Cardiac muscle cell (in vitro differentiated cells and primary cell): Measurements from ENCODE around the gene XRCC4. TPM values are rescaled to one million over a fixed set of nuclear protein-coding genes. Genes with fewer than 3 reads are reported as not detected.
A peak's percentile ranks its signal among the peaks of the same experiment; 100 is the strongest.

Experiments
- DNase-seq, 2 donors: peaks; one replicate each; pipeline versions ENCODE4 v3.0.0 to v3.0.0-alpha.2; 2010 to 2017; ENCODE audit warnings: low read depth in 1 of 2, low spot score in 1 of 2
- H3K27ac ChIP-seq: fragments of 200-600 bp; sonication (generic); 2 replicates; pipeline ENCODE4 v1.5.1; 2016
- H3K27me3 ChIP-seq: fragments of 200-600 bp; sonication (generic); 2 replicates; pipeline ENCODE4 v1.6.0; 2016; ENCODE audit warnings: control low read depth
- H3K36me3 ChIP-seq: fragments of 200-600 bp; sonication (generic); 2 replicates; pipeline ENCODE4 v1.5.1; 2016; ENCODE audit warnings: control low read depth
- H3K4me1 ChIP-seq: fragments of 200-600 bp; sonication (generic); 2 replicates; pipeline ENCODE4 v1.8.1; 2017; ENCODE audit warnings: low read depth, mild to moderate bottlenecking, mixed run types
- H3K4me3 ChIP-seq: fragments of 200-600 bp; sonication (generic); 2 replicates; pipeline ENCODE4 v1.5.1; 2016; ENCODE audit warnings: mild to moderate bottlenecking
- H3K9me3 ChIP-seq: fragments of 200-600 bp; sonication (generic); 2 replicates; pipeline ENCODE4 v1.5.1; 2017; ENCODE audit warnings: low read depth, mild to moderate bottlenecking, control low read depth
- CTCF ChIP-seq: IDR thresholded peaks from 2 replicates; pipeline ENCODE4 v1.5.1; 2012; ENCODE audit warnings: low read depth, mild to moderate bottlenecking, low read length
- polyA plus RNA-seq: library from polyadenylated mRNA; unstranded; fragments of >200 nt; fragmentation: Nextera tagmentation; extraction: Ambion mirVana; gene quantifications from 2 replicates; pipeline ENCODE4 v1.2.1, GENCODE V29; 2016
- total RNA-seq: library from RNA; depleted of rRNA; stranded (reverse); fragments of >200 nt; gene quantifications from 2 replicates; pipeline ENCODE4 v1.2.3, GENCODE V29; 2016

XRCC4 gene
- total and polyA plus RNA-seq, 2 experiments from 2014 or later, result 9.7 to 19.2 TPM

- H3K9me3 ChIP-seq, result no peaks in the 10 kb centered on the region
- no peaks in the 10 kb centered on the region for H3K27me3 ChIP-seq
- peak in 1 of 2 donors; percentile 93 for DNase-seq
- TF ChIP-seq CTCF, result no peak
- no peaks in the 10 kb centered on the region for H3K36me3 ChIP-seq
- H3K27ac ChIP-seq, result no peak overlapping the region
- peaks cover 7% of the 10 kb centered on the region for H3K4me1 ChIP-seq
- H3K4me3 ChIP-seq, result no peak overlapping the region
Observed at GRCh38 chr5:83374547-83374946, 297.2 kb downstream of the XRCC4 start.

- Histone ChIP-seq H3K36me3 (no peaks in the 10 kb centered on the region), H3K27me3 (no peaks in the 10 kb centered on the region), H3K27ac (no peak overlapping the region), H3K4me3 (no peak overlapping the region), H3K9me3 (no peaks in the 10 kb centered on the region), H3K4me1 (peaks cover 7% of the 10 kb centered on the region)
- TF ChIP-seq CTCF, result no peak
- peak in 1 of 2 donors; percentile 72 for DNase-seq
Observed at GRCh38 chr5:83375049-83375745, 297.9 kb downstream of the XRCC4 start.

GRCh38 chr5:83376461-83376860 is 299.1 kb downstream of the XRCC4 start:
- H3K36me3 ChIP-seq, result no peaks in the 10 kb centered on the region
- no peak overlapping the region for H3K27ac ChIP-seq
- H3K9me3 ChIP-seq, result no peaks in the 10 kb centered on the region
- peaks cover 7% of the 10 kb centered on the region for H3K4me1 ChIP-seq
- H3K4me3 ChIP-seq, result no peak overlapping the region
- DNase-seq, result no peak
- no peak for TF ChIP-seq CTCF
- no peaks in the 10 kb centered on the region for H3K27me3 ChIP-seq

GRCh38 chr5:83377131-83377865 is 300.0 kb downstream of the XRCC4 start:
- Histone ChIP-seq H3K4me1 (peaks cover 7% of the 10 kb centered on the region), H3K9me3 (no peaks in the 10 kb centered on the region), H3K27ac (no peak overlapping the region), H3K27me3 (no peaks in the 10 kb centered on the region), H3K4me3 (no peak overlapping the region), H3K36me3 (no peaks in the 10 kb centered on the region)
- DNase-seq, result peak in 1 of 2 donors; percentile 64
- TF ChIP-seq CTCF, result no peak

GRCh38 chr5:83378624-83379289 is 301.4 kb downstream of the XRCC4 start:
- Histone ChIP-seq H3K9me3 (no peaks in the 10 kb centered on the region), H3K4me3 (no peak overlapping the region), H3K4me1 (peaks cover 7% of the 10 kb centered on the region), H3K36me3 (no peaks in the 10 kb centered on the region), H3K27ac (no peak overlapping the region), H3K27me3 (no peaks in the 10 kb centered on the region)
- no peak for DNase-seq
- TF ChIP-seq CTCF, result no peak
